ENCODE results near the gene MRNIP. TPM values are rescaled to one million over a fixed set of nuclear protein-coding genes. Genes with fewer than 3 reads are reported as not detected.

Gene MRNIP
- total RNA-seq, 1 donor = 11.0 TPM

- TF ChIP-seq CTCF (IDR thresholded peaks at IDR 0.05; ENCODE audit: insufficient read depth, low read length) = no peak
- no peak for DNase-seq (ENCODE audit: low read depth)
- H3K4me3 ChIP-seq (ENCODE audit: low read depth, low read length) = no peak overlapping the region
Observed at GRCh38 chr5:179812997-179813607, 45.5 kb downstream of the MRNIP start.

- no peak overlapping the region for H3K4me3 ChIP-seq (ENCODE audit: low read depth, low read length)
- TF ChIP-seq CTCF (IDR thresholded peaks at IDR 0.05; ENCODE audit: insufficient read depth, low read length) = no peak
- no peak for DNase-seq (ENCODE audit: low read depth)
Observed at GRCh38 chr5:179812135-179812825, 46.3 kb downstream of the MRNIP start.

- no peak for TF ChIP-seq CTCF (IDR thresholded peaks at IDR 0.05; ENCODE audit: insufficient read depth, low read length)
- H3K4me3 ChIP-seq (ENCODE audit: low read depth, low read length) = peak within 1 kb of the TSS; percentile 82
- peak; percentile 61 for DNase-seq (ENCODE audit: low read depth)
Observed at GRCh38 chr5:179806250-179807048, 52.2 kb downstream of the MRNIP start, which contains the start of gene MGAT4B. Gene MGAT4B, minus strand, starts transcription at chr5:179806866. Its CDS starts 283 bp downstream, at chr5:179806583.

- H3K4me3 ChIP-seq (ENCODE audit: low read depth, low read length) = peak overlapping the region; percentile 82
- DNase-seq (ENCODE audit: low read depth) = no peak
- no peak for TF ChIP-seq CTCF (IDR thresholded peaks at IDR 0.05; ENCODE audit: insufficient read depth, low read length)
Observed at GRCh38 chr5:179805529-179806249, 52.9 kb downstream of the MRNIP start.

GRCh38 chr5:179805070-179805528 is 53.5 kb downstream of the MRNIP start:
- DNase-seq (ENCODE audit: low read depth) = no peak
- no peak for TF ChIP-seq CTCF (IDR thresholded peaks at IDR 0.05; ENCODE audit: insufficient read depth, low read length)
- peak overlapping the region; percentile 82 for H3K4me3 ChIP-seq (ENCODE audit: low read depth, low read length)

- DNase-seq (ENCODE audit: low read depth) = no peak
- peak overlapping the region; percentile 82 for H3K4me3 ChIP-seq (ENCODE audit: low read depth, low read length)
- TF ChIP-seq CTCF (IDR thresholded peaks at IDR 0.05; ENCODE audit: insufficient read depth, low read length) = no peak
Observed at GRCh38 chr5:179804555-179804947, 54.1 kb downstream of the MRNIP start.
